Stimulated activated CD8-positive, alpha-beta memory T cell treated with anti-CD3 and anti-CD28 coated beads, Interleukin-4, amount 100 ng/mL, for 1 hour (primary cell): ENCODE data around the gene HVCN1.
"Not testable (repeated sequence)": the region's sequence is repeated elsewhere in the genome, so short reads cannot be mapped to it uniquely, and the experiment has no call there.

Experiments
- DNase-seq, 2 donors: peaks; one replicate each; pipeline ENCODE4 v3.0.0-alpha.2; 2020; ENCODE audit warnings: low read depth in 2 of 2, low spot score in 1 of 2

Gene HVCN1

DNA sequence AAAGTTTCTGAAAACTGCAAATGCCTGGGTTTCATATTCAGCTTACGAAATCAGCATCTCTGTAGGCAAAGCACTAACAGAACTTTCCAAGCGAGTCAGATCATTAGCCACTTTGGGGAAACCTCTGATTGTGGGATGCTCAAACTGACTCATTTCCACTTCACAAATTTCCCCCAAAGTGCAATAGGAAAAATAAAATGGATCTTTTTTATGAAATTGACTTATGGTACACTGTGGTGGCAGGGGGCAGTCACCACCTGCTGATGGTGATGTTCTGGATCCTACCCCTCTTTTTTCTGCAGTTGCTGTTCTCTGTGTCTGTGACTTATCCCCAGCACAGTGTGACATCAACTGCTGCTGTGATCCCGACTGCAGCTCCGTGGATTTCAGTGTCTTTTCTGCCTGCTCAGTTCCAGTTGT, 69.4 kb downstream of the HVCN1 start:
- DNase-seq = no peak

DNA sequence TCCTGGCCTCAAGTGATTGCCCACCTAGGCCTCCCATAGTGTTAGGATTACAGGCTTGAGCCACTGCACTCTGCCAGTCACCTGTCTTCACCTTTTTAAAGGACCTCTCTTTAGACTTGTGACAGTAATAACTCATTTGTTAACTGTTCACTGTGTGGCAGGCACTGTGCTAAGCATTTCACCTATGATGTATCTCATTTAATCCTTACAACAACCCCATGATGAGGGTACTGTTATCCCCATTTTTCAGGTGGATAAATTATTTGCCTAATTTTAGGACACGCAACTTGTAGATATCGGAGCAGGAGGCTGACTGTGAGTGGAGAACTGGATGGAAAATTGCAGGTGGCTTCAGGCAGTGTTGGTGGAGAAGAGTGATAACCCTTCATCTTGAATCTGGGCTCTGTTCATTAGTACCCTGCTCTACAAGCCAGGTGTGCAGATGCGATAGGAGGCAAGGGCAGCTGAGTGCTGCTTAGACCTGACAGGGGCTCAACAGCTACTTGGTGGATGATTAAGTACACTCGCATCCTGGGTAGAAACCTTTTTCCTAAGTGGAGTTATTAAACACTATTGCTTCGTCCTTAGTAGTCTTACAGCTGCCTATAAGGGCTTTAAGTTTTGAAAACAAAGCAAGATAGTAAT, 72.3 kb downstream of the HVCN1 start:
- DNase-seq = no peak

- DNase-seq = no peak
Observed at GRCh38 chr12:110615171-110615570, 73.7 kb downstream of the HVCN1 start.

DNA sequence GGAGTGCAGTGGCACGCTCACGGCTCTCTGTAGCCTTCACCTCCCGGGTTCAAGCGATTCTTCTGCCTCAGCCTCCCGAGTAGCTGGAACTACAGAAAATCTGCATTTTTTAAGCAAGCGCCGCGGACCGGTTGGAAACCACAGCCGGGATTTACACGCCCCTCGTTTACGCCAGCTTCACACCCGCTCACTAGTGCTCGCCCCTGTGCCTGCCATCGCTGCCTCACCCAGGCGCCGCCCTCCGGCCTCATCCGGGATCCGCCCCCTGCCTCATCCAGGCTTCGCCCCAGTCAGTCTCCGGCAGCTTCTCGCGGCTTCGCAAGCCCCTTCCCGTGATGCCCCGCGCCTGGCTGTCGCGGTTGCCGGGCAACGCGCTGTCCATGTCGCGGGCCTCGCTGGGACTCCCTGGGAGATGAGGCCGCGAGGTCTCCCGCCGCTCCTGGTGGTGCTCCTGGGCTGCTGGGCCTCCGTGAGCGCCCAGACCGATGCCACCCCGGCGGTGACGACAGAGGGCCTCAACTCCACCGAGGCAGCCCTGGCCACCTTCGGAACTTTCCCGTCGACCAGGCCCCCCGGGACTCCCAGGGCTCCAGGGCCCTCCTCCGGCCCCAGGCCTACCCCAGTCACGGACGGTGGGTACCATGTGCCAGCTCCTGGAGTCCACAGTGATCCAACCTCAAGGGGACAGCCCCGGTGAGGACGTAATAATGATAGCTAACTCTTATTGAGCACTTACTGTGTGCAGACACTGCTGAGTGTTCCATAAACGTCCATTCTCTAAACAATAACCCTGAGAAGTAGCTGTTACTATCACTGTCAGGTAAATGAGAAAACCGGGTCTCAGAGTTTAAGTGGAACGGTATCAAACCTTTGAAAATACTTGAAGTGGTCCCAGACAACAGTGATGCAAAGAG, 74.9 kb downstream of the HVCN1 start, which contains the start of gene TCTN1:
TCTN1 (plus strand) TSS at position 359 of the 914 bp plus-strand sequence; CDS start at position 413, 54 bp downstream.
- DNase-seq = peak; percentile 89 to 92

DNA sequence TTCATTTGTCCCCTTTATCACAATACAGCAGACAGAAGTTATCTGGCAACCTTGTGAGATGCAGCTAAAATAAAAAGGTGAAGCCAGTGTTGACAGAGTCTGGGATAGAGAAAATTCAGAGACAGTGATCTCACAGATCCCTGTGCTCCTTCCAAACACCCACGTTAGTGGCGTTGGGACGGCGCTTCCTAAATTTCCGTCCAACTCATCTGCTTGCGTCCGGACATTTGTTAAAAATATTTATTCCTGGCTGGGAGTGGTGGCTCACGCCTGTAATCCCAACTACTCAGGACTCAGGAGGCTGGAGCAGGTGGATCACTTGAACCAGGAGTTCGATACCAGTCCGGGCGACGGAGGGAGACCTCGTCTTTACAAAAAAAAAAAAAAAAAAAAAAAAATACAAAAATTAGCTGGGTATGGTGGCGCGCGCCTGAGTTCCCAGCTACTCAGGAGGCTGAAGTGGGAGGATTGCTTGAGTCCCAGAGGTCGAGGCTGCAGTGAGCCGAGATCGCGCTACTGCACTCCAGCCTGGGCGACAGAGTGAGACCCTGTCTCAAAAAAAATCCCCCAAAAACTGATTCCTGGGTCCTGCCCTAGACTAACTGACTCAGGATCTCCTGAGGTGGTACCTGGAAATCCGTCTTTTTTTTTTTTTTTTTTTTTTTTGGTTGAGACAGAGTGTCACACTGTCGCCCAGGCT, 75.7 kb downstream of the HVCN1 start:
- no peak for DNase-seq

DNA sequence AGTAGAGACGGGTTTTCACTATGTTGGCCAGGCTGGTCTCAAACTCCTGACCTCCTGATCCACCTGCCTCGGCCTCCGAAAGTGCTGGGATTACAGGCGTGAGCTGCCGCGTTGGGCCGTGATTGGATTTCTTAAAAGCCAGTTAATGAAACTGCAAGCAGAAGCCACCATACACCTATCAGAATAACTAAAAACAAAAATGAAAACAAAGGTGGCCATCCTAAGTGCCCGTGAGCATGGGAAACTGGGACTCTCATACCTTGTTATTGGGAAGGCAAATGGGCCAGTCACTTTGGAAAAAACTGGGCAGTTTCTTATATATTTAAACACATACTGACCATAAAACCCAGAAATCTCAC, 82.7 kb downstream of the HVCN1 start:
- DNase-seq = no peak

- not testable (repeated sequence) for DNase-seq
Observed at GRCh38 chr12:110602085-110602814, 86.7 kb downstream of the HVCN1 start.

DNA sequence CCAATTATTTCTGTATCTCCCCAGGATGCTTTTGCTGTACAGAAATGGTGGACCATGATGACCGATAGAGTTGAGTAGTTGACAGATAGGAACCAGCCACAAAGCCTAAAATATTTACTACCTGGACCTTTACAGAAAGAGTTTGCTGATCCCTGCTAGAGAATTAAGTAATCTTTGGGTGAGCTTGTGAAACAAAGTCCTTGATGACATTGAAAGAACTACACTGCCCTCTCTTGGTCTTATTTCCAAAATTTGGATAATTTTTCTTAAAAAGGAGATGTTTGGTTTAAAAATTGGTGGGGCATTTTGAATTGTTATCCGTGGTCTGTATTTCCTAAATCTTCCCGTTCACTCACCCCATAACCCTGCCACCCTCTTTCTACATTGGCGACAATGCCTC, 88.7 kb downstream of the HVCN1 start:
- DNase-seq = no peak

- no peak for DNase-seq
Observed at GRCh38 chr12:110599334-110599733, 89.6 kb downstream of the HVCN1 start.
